ENCODE results near the gene MUCL3. TPM values are rescaled to one million over a fixed set of nuclear protein-coding genes. Genes with fewer than 3 reads are reported as not detected.

The MUCL3 gene
- total RNA-seq, 2 experiments from 2014 or later, result not detected

DNA sequence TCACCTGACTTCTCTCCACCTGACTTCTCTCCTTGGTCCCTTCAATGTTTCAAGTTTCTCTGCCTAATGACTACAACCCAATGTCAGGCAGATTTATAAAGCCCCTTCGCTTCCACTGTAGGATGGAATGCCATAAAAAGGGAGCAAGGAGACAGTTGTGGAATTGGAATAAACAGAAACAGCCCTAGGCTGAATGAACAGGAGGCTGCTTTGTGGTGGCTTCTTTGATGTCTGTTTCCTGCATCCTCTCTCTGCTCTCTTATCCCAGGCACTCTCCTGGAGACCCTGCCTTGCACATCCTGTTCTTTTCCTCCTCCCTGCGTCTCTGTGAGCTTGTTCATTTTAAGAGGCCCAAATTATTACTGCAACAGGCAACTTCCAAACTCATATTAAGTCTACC, 16.9 kb downstream of the MUCL3 start:
- ChIA-PET POLR2A (no interaction called here), CTCF (ENCODE audit: unreplicated experiment) (no interaction called here)
- H3K4me2 ChIP-seq (ENCODE audit: low read length), result no peak overlapping the region
- H2AFZ ChIP-seq (ENCODE audit: low read length), result no peak overlapping the region
- no peaks in the 10 kb centered on the region for H3K4me1 ChIP-seq (ENCODE audit: insufficient read depth, low read length, poor library complexity, severe bottlenecking)
- TF ChIP-seq EZH2phosphoT487 (IDR thresholded peaks at IDR 0.05; ENCODE audit: borderline replicate concordance, low read depth, low read length), result no peak
- TF ChIP-seq, protein P1, sequence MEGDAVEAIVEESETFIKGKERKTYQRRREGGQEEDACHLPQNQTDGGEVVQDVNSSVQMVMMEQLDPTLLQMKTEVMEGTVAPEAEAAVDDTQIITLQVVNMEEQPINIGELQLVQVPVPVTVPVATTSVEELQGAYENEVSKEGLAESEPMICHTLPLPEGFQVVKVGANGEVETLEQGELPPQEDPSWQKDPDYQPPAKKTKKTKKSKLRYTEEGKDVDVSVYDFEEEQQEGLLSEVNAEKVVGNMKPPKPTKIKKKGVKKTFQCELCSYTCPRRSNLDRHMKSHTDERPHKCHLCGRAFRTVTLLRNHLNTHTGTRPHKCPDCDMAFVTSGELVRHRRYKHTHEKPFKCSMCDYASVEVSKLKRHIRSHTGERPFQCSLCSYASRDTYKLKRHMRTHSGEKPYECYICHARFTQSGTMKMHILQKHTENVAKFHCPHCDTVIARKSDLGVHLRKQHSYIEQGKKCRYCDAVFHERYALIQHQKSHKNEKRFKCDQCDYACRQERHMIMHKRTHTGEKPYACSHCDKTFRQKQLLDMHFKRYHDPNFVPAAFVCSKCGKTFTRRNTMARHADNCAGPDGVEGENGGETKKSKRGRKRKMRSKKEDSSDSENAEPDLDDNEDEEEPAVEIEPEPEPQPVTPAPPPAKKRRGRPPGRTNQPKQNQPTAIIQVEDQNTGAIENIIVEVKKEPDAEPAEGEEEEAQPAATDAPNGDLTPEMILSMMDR (conservative IDR thresholded peaks at IDR 0.05; ENCODE audit: low read length), result no peak
- no peaks in the 10 kb centered on the region for H3K36me3 ChIP-seq (ENCODE audit: insufficient read depth, low read length)
- no peak overlapping the region for H3K4me3 ChIP-seq (ENCODE audit: low read depth, low read length, poor library complexity, severe bottlenecking)
- H3K27ac ChIP-seq (ENCODE audit: low read depth, low read length, poor library complexity, severe bottlenecking), result no peak overlapping the region
- no TSS peak for BruUV-seq (replicated peaks)
- H3K79me2 ChIP-seq (ENCODE audit: insufficient read depth, low read depth, low read length), result no peaks in the 10 kb centered on the region
- H3K9me2 ChIP-seq (ENCODE audit: insufficient read depth, low read length), result no peaks in the 10 kb centered on the region
- H3K9me3 ChIP-seq (ENCODE audit: low read length), result no peaks in the 10 kb centered on the region
- H4K20me1 ChIP-seq (ENCODE audit: insufficient read depth, low read length), result no peaks in the 10 kb centered on the region
- intact Hi-C loops (cut with micrococcal nuclease; ENCODE audit: unreplicated experiment), result no loop called here
- no peak for DNase-seq (ENCODE audit: low spot score)

DNA sequence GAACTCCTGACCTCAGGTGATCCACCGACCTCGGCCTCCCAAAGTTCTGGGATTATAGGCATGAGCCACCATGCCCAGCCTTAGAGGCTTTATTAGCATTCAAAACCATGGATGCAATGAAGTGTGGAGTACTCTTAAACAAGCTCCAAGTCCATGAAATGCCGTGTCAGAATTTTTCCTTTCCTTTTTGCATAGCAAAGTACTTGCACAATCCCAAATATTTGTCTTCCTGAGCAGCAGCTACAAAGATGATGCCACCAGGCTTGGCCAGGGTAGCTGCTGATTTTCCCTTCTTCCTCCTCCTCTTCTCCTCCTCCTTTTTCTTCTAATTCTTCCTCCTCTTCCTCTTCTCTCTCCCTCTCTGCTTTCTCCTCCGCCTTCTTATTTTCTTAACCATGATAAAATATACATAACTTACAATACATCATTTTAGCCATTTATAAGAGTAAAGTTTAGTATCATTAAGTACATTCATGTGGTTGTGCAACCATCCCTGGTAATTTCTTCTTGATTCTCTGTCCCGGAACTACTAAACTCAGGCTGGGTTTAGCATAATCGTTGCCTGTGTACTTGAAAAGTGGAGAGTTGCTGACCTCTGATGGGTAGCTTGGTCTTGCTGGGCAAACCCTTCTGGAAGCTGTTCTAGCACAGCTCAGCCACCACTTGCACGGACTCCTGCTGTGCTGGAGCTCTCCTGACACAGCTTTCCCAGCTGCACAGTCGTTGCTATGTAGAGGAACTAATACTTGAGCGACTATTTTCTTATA, 20.3 kb downstream of the MUCL3 start:
- Histone ChIP-seq H3K4me3 (ENCODE audit: low read depth, low read length, poor library complexity, severe bottlenecking) (no peak overlapping the region), H4K20me1 (ENCODE audit: insufficient read depth, low read length) (no peaks in the 10 kb centered on the region), H3K36me3 (ENCODE audit: insufficient read depth, low read length) (no peaks in the 10 kb centered on the region), H3K27ac (ENCODE audit: low read depth, low read length, poor library complexity, severe bottlenecking) (no peak overlapping the region), H3K4me1 (ENCODE audit: insufficient read depth, low read length, poor library complexity, severe bottlenecking) (no peaks in the 10 kb centered on the region), H2AFZ (ENCODE audit: low read length) (no peak overlapping the region), H3K79me2 (ENCODE audit: insufficient read depth, low read depth, low read length) (no peaks in the 10 kb centered on the region), H3K9me2 (ENCODE audit: insufficient read depth, low read length) (no peaks in the 10 kb centered on the region), H3K9me3 (ENCODE audit: low read length) (no peaks in the 10 kb centered on the region), H3K4me2 (ENCODE audit: low read length) (no peak overlapping the region)
- CTCF ChIA-PET (ENCODE audit: unreplicated experiment), result no interaction called here
- intact Hi-C loops (cut with micrococcal nuclease; ENCODE audit: unreplicated experiment), result no loop called here
- no peak for TF ChIP-seq EZH2phosphoT487 (IDR thresholded peaks at IDR 0.05; ENCODE audit: borderline replicate concordance, low read depth, low read length)
- TF ChIP-seq, protein P1 (conservative IDR thresholded peaks at IDR 0.05; ENCODE audit: low read length), result no peak
- no TSS peak for BruUV-seq (replicated peaks)
- no peak for DNase-seq (ENCODE audit: low spot score)
- POLR2A ChIA-PET, result interaction anchor here (0.5 to 0.6 kb wide), 2 partner anchors 177 to 412 kb away, joined by 3 to 5 read pairs; no protein-coding TSS in a partner anchor

DNA sequence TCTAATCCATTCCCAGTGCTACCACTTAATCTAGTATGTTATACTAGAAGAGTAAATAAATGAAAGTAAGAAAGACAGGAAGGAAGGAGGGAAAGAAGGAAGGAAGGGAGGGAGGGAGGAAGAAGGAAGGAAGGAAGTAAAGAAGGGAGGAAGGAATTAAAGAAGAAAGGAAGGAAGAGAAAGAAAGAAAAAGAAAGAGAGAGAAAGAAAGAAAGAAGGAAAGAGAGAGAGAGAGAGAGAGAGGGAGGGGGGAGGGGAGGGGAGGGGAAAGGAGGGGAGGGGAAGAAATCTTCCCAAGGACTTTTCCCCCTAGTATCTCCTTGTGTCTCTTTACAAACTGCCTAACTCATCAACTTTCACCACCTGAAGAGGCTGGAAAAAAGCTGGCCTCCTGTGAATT, 21.9 kb downstream of the MUCL3 start:
- no peak overlapping the region for H3K4me2 ChIP-seq (ENCODE audit: low read length)
- no peak overlapping the region for H2AFZ ChIP-seq (ENCODE audit: low read length)
- no peaks in the 10 kb centered on the region for H3K36me3 ChIP-seq (ENCODE audit: insufficient read depth, low read length)
- no peaks in the 10 kb centered on the region for H3K4me1 ChIP-seq (ENCODE audit: insufficient read depth, low read length, poor library complexity, severe bottlenecking)
- no peaks in the 10 kb centered on the region for H3K9me2 ChIP-seq (ENCODE audit: insufficient read depth, low read length)
- H3K79me2 ChIP-seq (ENCODE audit: insufficient read depth, low read depth, low read length), result no peaks in the 10 kb centered on the region
- H4K20me1 ChIP-seq (ENCODE audit: insufficient read depth, low read length), result no peaks in the 10 kb centered on the region
- ChIA-PET POLR2A (no interaction called here), CTCF (ENCODE audit: unreplicated experiment) (no interaction called here)
- BruUV-seq (replicated peaks), result no TSS peak
- intact Hi-C loops (cut with micrococcal nuclease; ENCODE audit: unreplicated experiment), result no loop called here
- TF ChIP-seq EZH2phosphoT487 (IDR thresholded peaks at IDR 0.05; ENCODE audit: borderline replicate concordance, low read depth, low read length), result no peak
- TF ChIP-seq, protein P1 (conservative IDR thresholded peaks at IDR 0.05; ENCODE audit: low read length), result no peak
- no peaks in the 10 kb centered on the region for H3K9me3 ChIP-seq (ENCODE audit: low read length)
- no peak for DNase-seq (ENCODE audit: low spot score)
- H3K4me3 ChIP-seq (ENCODE audit: low read depth, low read length, poor library complexity, severe bottlenecking), result no peak overlapping the region
- H3K27ac ChIP-seq (ENCODE audit: low read depth, low read length, poor library complexity, severe bottlenecking), result no peak overlapping the region

Data from OCI-LY7 (cell line).